SK-N-MC (cell line): Measurements from ENCODE around the gene NIM1K.
"Not testable (repeated sequence)": the region's sequence is repeated elsewhere in the genome, so short reads cannot be mapped to it uniquely, and the experiment has no call there.

ENCODE experiments used
- EZH2 ChIP-seq: fragments of 200-600 bp; sonication (generic); IDR thresholded peaks from one replicate; pipeline ENCODE4 v1.6.1; 2017; ENCODE audit warnings: antibody characterized with exemption
- POLR2AphosphoS5 ChIP-seq: IDR thresholded peaks from 2 replicates; pipeline ENCODE4 v1.6.1; 2012; ENCODE audit warnings: mild to moderate bottlenecking, low read depth, low read length, borderline replicate concordance

DNA sequence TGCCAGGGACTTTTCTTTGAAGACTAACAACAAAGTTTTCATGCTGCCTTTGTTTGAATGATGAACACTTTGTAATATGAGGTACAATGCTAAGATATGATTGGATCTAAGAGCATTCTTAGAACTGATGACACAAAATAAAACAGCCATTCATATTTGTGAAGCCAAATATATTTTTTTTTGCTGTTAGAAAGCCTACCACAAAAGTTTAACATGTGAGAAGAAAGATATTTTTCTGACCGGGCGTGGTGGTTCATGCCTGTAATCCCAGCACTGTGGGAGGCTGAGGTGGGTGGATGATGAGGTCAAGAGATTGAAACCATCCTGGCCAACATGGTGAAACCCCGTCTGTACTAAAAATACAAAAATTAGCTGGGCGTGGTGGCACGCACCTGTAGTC is 9.4 kb downstream of the NIM1K start:
- TF ChIP-seq EZH2, POLR2AphosphoS5: not testable (repeated sequence)
